ENCODE measurements around the gene APP.

The APP gene
- 74.5 to 98.7 reads per million in 2 experiments for total RNA-seq

GRCh38 chr21:26170471-26171257 is at the start of gene APP:
Gene APP (minus strand): TSS chr21:26170770. CDS start chr21:26170620, 150 bp downstream.
- DNase-seq (ENCODE audit: low read depth), result peak; percentile 81

GRCh38 chr21:26212220-26212619 is 41.6 kb upstream of the APP start:
- DNase-seq (ENCODE audit: low read depth), result no peak

- DNase-seq (ENCODE audit: low read depth), result no peak
Observed at GRCh38 chr21:26210614-26211013, 40.0 kb upstream of the APP start.

GRCh38 chr21:26207021-26207420 is 36.5 kb upstream of the APP start:
- no peak for DNase-seq (ENCODE audit: low read depth)

- DNase-seq (ENCODE audit: low read depth), result no peak
Observed at GRCh38 chr21:26199456-26199855, 28.9 kb upstream of the APP start.

GRCh38 chr21:26195708-26196107 is 25.1 kb upstream of the APP start:
- no peak for DNase-seq (ENCODE audit: low read depth)

GRCh38 chr21:26194811-26195251 is 24.3 kb upstream of the APP start:
- no peak for DNase-seq (ENCODE audit: low read depth)

- DNase-seq (ENCODE audit: low read depth), result no peak
Observed at GRCh38 chr21:26194326-26194725, 23.8 kb upstream of the APP start.

GRCh38 chr21:26191609-26192008 is 21.0 kb upstream of the APP start:
- no peak for DNase-seq (ENCODE audit: low read depth)

GRCh38 chr21:26188422-26188821 is 17.9 kb upstream of the APP start:
- no peak for DNase-seq (ENCODE audit: low read depth)

GRCh38 chr21:26185446-26185845 is 14.9 kb upstream of the APP start:
- DNase-seq (ENCODE audit: low read depth), result no peak

- DNase-seq (ENCODE audit: low read depth), result no peak
Observed at GRCh38 chr21:26185021-26185420, 14.5 kb upstream of the APP start.

- no peak for DNase-seq (ENCODE audit: low read depth)
Observed at GRCh38 chr21:26179501-26179900, 8.9 kb upstream of the APP start.

- no peak for DNase-seq (ENCODE audit: low read depth)
Observed at GRCh38 chr21:26177746-26178426, 7.3 kb upstream of the APP start.

GRCh38 chr21:26177187-26177586 is 6.6 kb upstream of the APP start:
- no peak for DNase-seq (ENCODE audit: low read depth)

GRCh38 chr21:26171258-26172100 is 909 bp upstream of the APP start:
- DNase-seq (ENCODE audit: low read depth), result no peak

- DNase-seq (ENCODE audit: low read depth), result peak; percentile 7
Observed at GRCh38 chr21:26169611-26170470, 729 bp downstream of the APP start.

- peak; percentile 21 for DNase-seq (ENCODE audit: low read depth)
Observed at GRCh38 chr21:26169061-26169610, 1.4 kb downstream of the APP start.

- no peak for DNase-seq (ENCODE audit: low read depth)
Observed at GRCh38 chr21:26168371-26168770, 2.2 kb downstream of the APP start.

GRCh38 chr21:26167593-26167992 is 3.0 kb downstream of the APP start:
- DNase-seq (ENCODE audit: low read depth), result no peak

GRCh38 chr21:26165331-26165730 is 5.2 kb downstream of the APP start:
- no peak for DNase-seq (ENCODE audit: low read depth)

Data from T follicular helper cell (primary cell).